SK-N-SH (cell line): ENCODE measurements around the gene ALKBH2. TPM values are rescaled to one million over a fixed set of nuclear protein-coding genes. Genes with fewer than 3 reads are reported as not detected.

ENCODE experiments used
- CTCF ChIA-PET: fragments of 300-600, 350-600 bp; formaldehyde crosslinking; extraction: SDS; loops from one replicate; lab custom pipeline; 2021; lab: Yijun Ruan, JAX
- POLR2A ChIA-PET: fragments of 350-600 bp; sonication (Branson Sonifier 250); formaldehyde crosslinking; extraction: SDS; loops from one replicate; lab custom pipeline; 2020; ENCODE audit warnings: antibody characterized with exemption, inconsistent platforms; lab: Yijun Ruan, JAX
- DNase-seq: peaks from one replicate; pipeline ENCODE4 v3.0.0; 2012
- H2AFZ ChIP-seq: fragments of 200-600 bp; sonication (generic); 2 replicates; pipeline ENCODE4 v1.8.1; 2016; ENCODE audit warnings: antibody characterized with exemption, mild to moderate bottlenecking, low read depth
- H3F3A ChIP-seq: fragments of 200-600 bp; sonication (generic); replicated peaks from 2 replicates; pipeline ENCODE3; 2016; ENCODE audit warnings: antibody characterized with exemption, mild to moderate bottlenecking; ENCODE audit not compliant: insufficient read depth
- H3K27ac ChIP-seq, 2 experiments: fragments of 200-500 bp in 1 of 2; fragments of 200-600 bp in 1 of 2; sonication (Bioruptor generic) in 1 of 2; sonication (generic), shearing (Covaris generic) in 1 of 2; 2 replicates each; pipeline versions ENCODE4 v1.5.1 to v1.6.1; 2014 to 2016; ENCODE audit warnings: low read depth in 2 of 2, inconsistent platforms in 1 of 2, low read length in 1 of 2, mild to moderate bottlenecking in 1 of 2, mixed read lengths in 1 of 2
- H3K27me3 ChIP-seq: fragments of 200-600 bp; sonication (generic), shearing (Covaris generic); 2 replicates; pipeline ENCODE4 v1.6.1; 2016; ENCODE audit warnings: mixed run types; ENCODE audit not compliant: insufficient read depth
- H3K36me3 ChIP-seq, 2 experiments: fragments of 200-500 bp in 1 of 2; fragments of 200-600 bp in 1 of 2; sonication (Bioruptor generic) in 1 of 2; sonication (generic) in 1 of 2; replicated peaks in 1 of 2; 2 replicates each; pipeline versions ENCODE3 to v1.5.1; 2014 to 2016; ENCODE audit warnings: low read length in 1 of 2, mild to moderate bottlenecking in 1 of 2; ENCODE audit not compliant: insufficient read depth in 2 of 2, control insufficient read depth in 1 of 2
- H3K4me1 ChIP-seq, 2 experiments: fragments of 200-500 bp in 1 of 2; fragments of 200-600 bp in 1 of 2; sonication (Bioruptor generic) in 1 of 2; sonication (generic), shearing (Covaris generic) in 1 of 2; 2 replicates each; pipeline versions ENCODE4 v1.5.1 to v1.6.1; 2014 to 2016; ENCODE audit warnings: low read depth in 1 of 2, low read length in 1 of 2, mixed run types in 1 of 2; ENCODE audit not compliant: insufficient read depth in 2 of 2, control insufficient read depth in 1 of 2
- H3K4me2 ChIP-seq: fragments of 200-600 bp; sonication (generic), shearing (Covaris generic); 2 replicates; pipeline ENCODE4 v1.6.1; 2017; ENCODE audit warnings: mixed run types
- H3K4me3 ChIP-seq, 2 experiments: fragments of 200-500 bp in 1 of 2; fragments of 200-600 bp in 1 of 2; sonication (Bioruptor generic) in 1 of 2; sonication (generic), shearing (Covaris generic) in 1 of 2; 2 replicates each; pipeline versions ENCODE4 v1.5.1 to v1.8.1; 2014 to 2016; ENCODE audit warnings: low read depth in 2 of 2, inconsistent platforms in 1 of 2, low read length in 1 of 2, mild to moderate bottlenecking in 1 of 2, mixed read lengths in 1 of 2, moderate library complexity in 1 of 2
- H3K79me2 ChIP-seq: fragments of 200-600 bp; sonication (generic); 2 replicates; pipeline ENCODE4 v1.8.1; 2017; ENCODE audit warnings: mild to moderate bottlenecking; ENCODE audit not compliant: insufficient read depth
- H3K9ac ChIP-seq: fragments of 200-600 bp; sonication (generic); 2 replicates; pipeline ENCODE4 v1.6.1; 2017; ENCODE audit warnings: mixed run types
- H3K9me2 ChIP-seq: fragments of 200-600 bp; sonication (generic); 2 replicates; pipeline ENCODE4 v1.6.1; 2017; ENCODE audit warnings: mixed run types
- H3K9me3 ChIP-seq: fragments of 200-600 bp; sonication (generic); 2 replicates; pipeline ENCODE4 v1.6.1; 2017; ENCODE audit warnings: mixed run types, mild to moderate bottlenecking, moderate library complexity
- H4K20me1 ChIP-seq: fragments of 200-600 bp; sonication (generic); 2 replicates; pipeline ENCODE4 v1.6.1; 2017; ENCODE audit warnings: mild to moderate bottlenecking, mixed run types; ENCODE audit not compliant: insufficient read depth
- ELF1 ChIP-seq: IDR thresholded peaks from 2 replicates; pipeline ENCODE4 v1.4.0; 2012
- EP300 ChIP-seq, 2 experiments: IDR thresholded peaks; 2 replicates each; pipeline versions ENCODE4 v1.4.0 to v1.6.1; 2012; ENCODE audit warnings: borderline replicate concordance in 1 of 2, low read depth in 1 of 2, low read length in 1 of 2
- EZH2phosphoT487 ChIP-seq: fragments of 200-600 bp; sonication (generic); IDR thresholded peaks from 2 replicates; pipeline ENCODE4 v1.6.1; 2017; ENCODE audit warnings: low read depth, mixed run types, mild to moderate bottlenecking, antibody characterized with exemption, moderate library complexity, borderline replicate concordance
- FOSL2 ChIP-seq: IDR thresholded peaks from 2 replicates; pipeline ENCODE4 v1.4.0; 2012; ENCODE audit warnings: low read depth, mild to moderate bottlenecking, moderate library complexity, borderline replicate concordance
- FOXM1 ChIP-seq: IDR thresholded peaks from 2 replicates; pipeline ENCODE4 v1.4.0; 2012; ENCODE audit warnings: low read depth, mild to moderate bottlenecking
- MXI1 ChIP-seq: IDR thresholded peaks from 2 replicates; pipeline ENCODE4 v1.6.1; 2012; ENCODE audit warnings: mild to moderate bottlenecking, low read depth, low read length, improper control_type of control experiment
- NFIC ChIP-seq: IDR thresholded peaks from 2 replicates; pipeline ENCODE4 v1.4.0; 2012; ENCODE audit warnings: borderline replicate concordance
- PBX3 ChIP-seq: IDR thresholded peaks from 2 replicates; pipeline ENCODE4; 2012
- RCOR1 ChIP-seq: fragments of 150-350 bp; IDR thresholded peaks from 2 replicates; pipeline ENCODE4 v1.6.1; 2017; ENCODE audit warnings: antibody characterized with exemption, low read length
- RFX5 ChIP-seq: IDR thresholded peaks from 2 replicates; pipeline ENCODE4 v1.6.1; 2012; ENCODE audit warnings: mild to moderate bottlenecking, improper control_type of control experiment, low read length
- RXRA ChIP-seq: IDR thresholded peaks from 2 replicates; pipeline ENCODE4 v1.4.0; 2012; ENCODE audit warnings: low read depth, mild to moderate bottlenecking, borderline replicate concordance
- TCF12 ChIP-seq: IDR thresholded peaks from 2 replicates; pipeline ENCODE4 v1.4.0; 2012
- TEAD4 ChIP-seq: IDR thresholded peaks from 2 replicates; pipeline ENCODE4 v1.4.0; 2012; ENCODE audit warnings: mild to moderate bottlenecking, borderline replicate concordance; ENCODE audit not compliant: insufficient read depth
- USF1 ChIP-seq: IDR thresholded peaks from 2 replicates; pipeline ENCODE4 v1.4.0; 2012; ENCODE audit warnings: low read depth, borderline replicate concordance
- USF2 ChIP-seq: fragments of 150-350 bp; IDR thresholded peaks from 2 replicates; pipeline ENCODE4 v1.6.1; 2017; ENCODE audit warnings: antibody characterized with exemption, low read length, low read depth, borderline replicate concordance
- YY1 ChIP-seq: IDR thresholded peaks from 2 replicates; pipeline ENCODE4 v1.4.0; 2012; ENCODE audit warnings: low read depth, mild to moderate bottlenecking
- WGBS: methylation state at CpG from one replicate; pipeline ENCODE4 v1.1.6; 2017; ENCODE audit warnings: low lambda C conversion rate; 5-methylcytosine and 5-hydroxymethylcytosine counted together
- polyA plus RNA-seq, 3 experiments: library from polyadenylated mRNA; depleted of rRNA; stranded (reverse); fragments of >200 nt; gene quantifications; 2 replicates each; pipeline ENCODE4 v1.2.3, GENCODE V29; 2012

The ALKBH2 gene
- polyA plus RNA-seq, 1 of the 3 experiments (the other 2 are of a cell fraction) = 47.3 TPM

- TF ChIP-seq FOXM1 = no peak
- 0 out of 2 replicates have a peak, but pooled peaks have one; percentile 5 for TF ChIP-seq PBX3
- no peak for TF ChIP-seq NFIC
- TF ChIP-seq EP300 (IDR thresholded peaks at IDR 0.05; ENCODE audit: borderline replicate concordance in 1 of 2, low read depth in 1 of 2, low read length in 1 of 2) = peak in 1 of 2 experiments; percentile 58; a peak in 2 of 4 replicates
- no peak; the same call in 1 of the 2 replicates for TF ChIP-seq RXRA
- peak; percentile 98 for TF ChIP-seq MXI1
- no peak for TF ChIP-seq ELF1
- TF ChIP-seq EZH2phosphoT487 = no peak
- TF ChIP-seq TEAD4 = no peak
- peak; percentile 22; the same call in 1 of the 2 replicates for TF ChIP-seq YY1
- TF ChIP-seq RFX5 = no peak
- no peak for TF ChIP-seq FOSL2
- peak; percentile 25; the same call in 1 of the 2 replicates for TF ChIP-seq TCF12
Observed at GRCh38 chr12:109093022-109093918, at the start of gene ALKBH2 (continued).

- Histone ChIP-seq H3K9me2 (no peaks in the 10 kb centered on the region), H3K9ac (no peak overlapping the region), H3F3A (no peaks in the 10 kb centered on the region), H3K27ac (no peak overlapping the region), H3K4me2 (no peak overlapping the region), H3K9me3 (no peaks in the 10 kb centered on the region), H4K20me1 (no peaks in the 10 kb centered on the region), H3K4me3 (no peak overlapping the region), H3K4me1 (no peaks in the 10 kb centered on the region), H3K27me3 (no peaks in the 10 kb centered on the region), H2AFZ (no peak overlapping the region), H3K79me2 (no peaks in the 10 kb centered on the region), H3K36me3 (no peaks in the 10 kb centered on the region)
- WGBS = 80% methylated on average over 4 of the region's 4 CpGs
- TF ChIP-seq RCOR1 (no peak), USF2 (no peak), USF1 (no peak), RXRA (no peak)
- no peak for DNase-seq
- ChIA-PET POLR2A (no interaction called here), CTCF (no interaction called here)
Observed at GRCh38 chr12:109140560-109140959, 47.3 kb upstream of the ALKBH2 start.
